Liver (tissue), 9 donors: ENCODE measurements around the gene CDC42EP1. TPM values are rescaled to one million over a fixed set of nuclear protein-coding genes. Genes with fewer than 3 reads are reported as not detected.

Experiments
- DNase-seq: peaks from one replicate; pipeline ENCODE4 v3.0.0-alpha.2; 2017; ENCODE audit warnings: low spot score
- H3K27ac ChIP-seq, 2 donors: one replicate each; pipeline ENCODE4 v1.7.0; 2013; ENCODE audit warnings: inconsistent platforms in 2 of 2, low read length in 2 of 2, control low read depth in 1 of 2, low read depth in 1 of 2, mild to moderate bottlenecking in 1 of 2
- H3K27me3 ChIP-seq, 4 donors: one replicate each; pipeline versions ENCODE4 v1.6.1 to v1.7.0; 2013; ENCODE audit warnings: low read length in 3 of 4, inconsistent platforms in 1 of 4, mild to moderate bottlenecking in 1 of 4, moderate library complexity in 1 of 4; ENCODE audit not compliant: control insufficient read depth in 4 of 4, insufficient read depth in 4 of 4
- H3K36me3 ChIP-seq, 4 donors: one replicate each; pipeline versions ENCODE4 v1.6.1 to v1.7.0; 2013; ENCODE audit warnings: low read length in 3 of 4, mild to moderate bottlenecking in 3 of 4, low read depth in 1 of 4, moderate library complexity in 1 of 4; ENCODE audit not compliant: control insufficient read depth in 4 of 4, insufficient read depth in 3 of 4
- H3K4me1 ChIP-seq, 4 donors: one replicate each; pipeline versions ENCODE4 v1.6.1 to v1.7.0; 2013; ENCODE audit warnings: low read length in 3 of 4, mild to moderate bottlenecking in 3 of 4, moderate library complexity in 1 of 4; ENCODE audit not compliant: control insufficient read depth in 4 of 4, insufficient read depth in 4 of 4
- H3K4me3 ChIP-seq, 3 donors: one replicate each; pipeline versions ENCODE4 v1.6.1 to v1.7.0; 2013; ENCODE audit warnings: low read length in 3 of 3, control low read depth in 1 of 3, low read depth in 1 of 3, mild to moderate bottlenecking in 1 of 3
- H3K9ac ChIP-seq, 2 donors: one replicate each; pipeline ENCODE4 v1.7.0; 2013; ENCODE audit warnings: low read length in 2 of 2, mild to moderate bottlenecking in 2 of 2, moderate library complexity in 2 of 2, control low read depth in 1 of 2, low read depth in 1 of 2
- H3K9me3 ChIP-seq, 4 donors: one replicate each; pipeline versions ENCODE4 v1.6.1 to v1.7.0; 2013; ENCODE audit warnings: low read length in 3 of 4; ENCODE audit not compliant: control insufficient read depth in 4 of 4
- ATF3 ChIP-seq: IDR thresholded peaks from 2 replicates; pipeline ENCODE4 v1.6.1; 2016; ENCODE audit warnings: antibody characterized with exemption
- CTCF ChIP-seq: fragments of 150-350 bp; IDR thresholded peaks from 2 replicates; pipeline ENCODE4 v1.5.1; 2017; ENCODE audit warnings: improper control_type of control experiment, low read depth, low read length; ENCODE audit not compliant: missing input control
- EGR1 ChIP-seq, 2 donors: IDR thresholded peaks; 2 replicates each; pipeline ENCODE4 v1.6.1; 2016 to 2018; ENCODE audit warnings: antibody characterized with exemption in 2 of 2, low read depth in 2 of 2
- FOXA1 ChIP-seq: IDR thresholded peaks from 2 replicates; pipeline ENCODE4 v1.6.1; 2016; ENCODE audit warnings: antibody characterized with exemption
- FOXA2 ChIP-seq: IDR thresholded peaks from 2 replicates; pipeline ENCODE4 v1.6.1; 2016; ENCODE audit warnings: antibody characterized with exemption
- GABPA ChIP-seq, 2 donors: IDR thresholded peaks in 1 of 2; conservative IDR thresholded peaks in 1 of 2; 2 replicates each; pipeline ENCODE4 v1.6.1; 2016; ENCODE audit warnings: antibody characterized with exemption in 2 of 2, mild to moderate bottlenecking in 1 of 2, moderate library complexity in 1 of 2
- HNF4A ChIP-seq, 2 donors: conservative IDR thresholded peaks; 2 replicates each; pipeline ENCODE4 v1.6.1; 2016; ENCODE audit warnings: antibody characterized with exemption in 2 of 2, mild to moderate bottlenecking in 2 of 2
- HNF4G ChIP-seq: IDR thresholded peaks from 2 replicates; pipeline ENCODE4 v1.6.1; 2016; ENCODE audit warnings: antibody characterized with exemption
- JUND ChIP-seq, 2 donors: IDR thresholded peaks; 2 replicates each; pipeline ENCODE4 v1.6.1; 2016; ENCODE audit warnings: antibody characterized with exemption in 2 of 2
- MAX ChIP-seq: IDR thresholded peaks from 2 replicates; pipeline ENCODE4 v1.6.1; 2016; ENCODE audit warnings: antibody characterized with exemption
- NR2F2 ChIP-seq: IDR thresholded peaks from 2 replicates; pipeline ENCODE4 v1.6.1; 2016; ENCODE audit warnings: antibody characterized with exemption
- RAD21 ChIP-seq, 2 donors: IDR thresholded peaks; 2 replicates each; pipeline ENCODE4 v1.6.1; 2016; ENCODE audit warnings: antibody characterized with exemption in 2 of 2, mild to moderate bottlenecking in 2 of 2
- REST ChIP-seq: IDR thresholded peaks from 2 replicates; pipeline ENCODE4 v1.6.1; 2016; ENCODE audit warnings: antibody characterized with exemption, mild to moderate bottlenecking
- RXRA ChIP-seq, 2 donors: IDR thresholded peaks; 2 replicates each; pipeline ENCODE4 v1.6.1; 2017 to 2018; ENCODE audit warnings: antibody characterized with exemption in 2 of 2, mild to moderate bottlenecking in 1 of 2
- SP1 ChIP-seq: IDR thresholded peaks from 2 replicates; pipeline ENCODE4 v1.6.1; 2018; ENCODE audit warnings: antibody characterized with exemption, mild to moderate bottlenecking
- TAF1 ChIP-seq: conservative IDR thresholded peaks from 2 replicates; pipeline ENCODE4 v1.6.1; 2016; ENCODE audit warnings: antibody characterized with exemption, mild to moderate bottlenecking
- YY1 ChIP-seq: IDR thresholded peaks from 2 replicates; pipeline ENCODE4 v1.6.1; 2016; ENCODE audit warnings: antibody characterized with exemption, mild to moderate bottlenecking
- ZBTB33 ChIP-seq: IDR thresholded peaks from 2 replicates; pipeline ENCODE4 v1.6.1; 2016; ENCODE audit warnings: antibody characterized with exemption
- WGBS: extraction: QIAGEN DNeasy Blood & Tissue Kit; methylation state at CpG from one replicate; pipeline ENCODE4 v1.1.7; 2013; 5-methylcytosine and 5-hydroxymethylcytosine counted together
- polyA plus RNA-seq, 2 donors: library from polyadenylated mRNA; stranded (reverse) in 1 of 2; unstranded in 1 of 2; fragments of 200-250 nt in 1 of 2; fragments of >200 nt in 1 of 2; fragmentation: Nextera tagmentation in 1 of 2; extraction: Ambion mirVana in 1 of 2; gene quantifications; one replicate each; pipeline versions ENCODE4 v1.2.1 to v1.2.3, GENCODE V29; 2013 to 2015
- total RNA-seq, 2 donors: library from RNA; depleted of rRNA; stranded (reverse); fragments of >200 nt; gene quantifications; one replicate each; pipeline ENCODE4 v1.2.3, GENCODE V29; 2014
- donor health status: healthy.
- donor health status: healthy.
- donor health status: healthy.
- donor health status: healthy.
- donor health status: healthy.

CDC42EP1 gene
- total and polyA plus RNA-seq, 4 donors = 10.2 to 66.6 (median 31.2) TPM

- no peak overlapping the region for H3K4me3 ChIP-seq
- H3K9me3 ChIP-seq = no peaks in the 10 kb centered on the region
- no peaks in the 10 kb centered on the region for H3K27me3 ChIP-seq
- DNase-seq = no peak
- 92% methylated on average over 15 of the region's 15 CpGs for WGBS
- TF ChIP-seq HNF4G (no peak), FOXA1 (no peak), MAX (no peak), EGR1 (IDR thresholded peaks at IDR 0.05; ENCODE audit: low read depth in 2 of 2) (no peak), SP1 (no peak), RAD21 (IDR thresholded peaks at IDR 0.05) (no peak), HNF4A (conservative IDR thresholded peaks at IDR 0.05) (no peak), YY1 (no peak), RXRA (IDR thresholded peaks at IDR 0.05) (no peak), JUND (IDR thresholded peaks at IDR 0.05) (no peak), REST (no peak), ATF3 (no peak), TAF1 (no peak), FOXA2 (no peak), GABPA (IDR thresholded peaks at IDR 0.05 in 1 of 2, conservative IDR thresholded peaks at IDR 0.05 in 1 of 2) (no peak), CTCF (no peak), NR2F2 (no peak), ZBTB33 (no peak)
- H3K9ac ChIP-seq = no peak overlapping the region
- H3K36me3 ChIP-seq = peaks cover 0 to 5% (median 2%) of the 10 kb centered on the region in 4 donors
- peaks cover 0 to 19% (median 7%) of the 10 kb centered on the region in 4 donors for H3K4me1 ChIP-seq
- H3K27ac ChIP-seq = no peak overlapping the region
Observed at GRCh38 chr22:37514526-37515051, 45.7 kb upstream of the CDC42EP1 start.
